SK-N-SH (cell line): ENCODE data around the gene AGFG1. TPM values are rescaled to one million over a fixed set of nuclear protein-coding genes. Genes with fewer than 3 reads are reported as not detected.
A peak's percentile ranks its signal among the peaks of the same experiment; 100 is the strongest.

Source experiments
- CTCF ChIA-PET: fragments of 300-600, 350-600 bp; formaldehyde crosslinking; extraction: SDS; loops from one replicate; lab custom pipeline; 2021; lab: Yijun Ruan, JAX
- POLR2A ChIA-PET: fragments of 350-600 bp; sonication (Branson Sonifier 250); formaldehyde crosslinking; extraction: SDS; loops from one replicate; lab custom pipeline; 2020; ENCODE audit warnings: antibody characterized with exemption, inconsistent platforms; lab: Yijun Ruan, JAX
- DNase-seq: peaks from one replicate; pipeline ENCODE4 v3.0.0; 2012
- H2AFZ ChIP-seq: fragments of 200-600 bp; sonication (generic); 2 replicates; pipeline ENCODE4 v1.8.1; 2016; ENCODE audit warnings: antibody characterized with exemption, mild to moderate bottlenecking, low read depth
- H3F3A ChIP-seq: fragments of 200-600 bp; sonication (generic); replicated peaks from 2 replicates; pipeline ENCODE3; 2016; ENCODE audit warnings: antibody characterized with exemption, mild to moderate bottlenecking; ENCODE audit not compliant: insufficient read depth
- H3K27ac ChIP-seq, 2 experiments: fragments of 200-500 bp in 1 of 2; fragments of 200-600 bp in 1 of 2; sonication (Bioruptor generic) in 1 of 2; sonication (generic), shearing (Covaris generic) in 1 of 2; 2 replicates each; pipeline versions ENCODE4 v1.5.1 to v1.6.1; 2014 to 2016; ENCODE audit warnings: low read depth in 2 of 2, inconsistent platforms in 1 of 2, low read length in 1 of 2, mild to moderate bottlenecking in 1 of 2, mixed read lengths in 1 of 2
- H3K27me3 ChIP-seq: fragments of 200-600 bp; sonication (generic), shearing (Covaris generic); 2 replicates; pipeline ENCODE4 v1.6.1; 2016; ENCODE audit warnings: mixed run types; ENCODE audit not compliant: insufficient read depth
- H3K36me3 ChIP-seq, 2 experiments: fragments of 200-500 bp in 1 of 2; fragments of 200-600 bp in 1 of 2; sonication (Bioruptor generic) in 1 of 2; sonication (generic) in 1 of 2; replicated peaks in 1 of 2; 2 replicates each; pipeline versions ENCODE3 to v1.5.1; 2014 to 2016; ENCODE audit warnings: low read length in 1 of 2, mild to moderate bottlenecking in 1 of 2; ENCODE audit not compliant: insufficient read depth in 2 of 2, control insufficient read depth in 1 of 2
- H3K4me1 ChIP-seq, 2 experiments: fragments of 200-500 bp in 1 of 2; fragments of 200-600 bp in 1 of 2; sonication (Bioruptor generic) in 1 of 2; sonication (generic), shearing (Covaris generic) in 1 of 2; 2 replicates each; pipeline versions ENCODE4 v1.5.1 to v1.6.1; 2014 to 2016; ENCODE audit warnings: low read depth in 1 of 2, low read length in 1 of 2, mixed run types in 1 of 2; ENCODE audit not compliant: insufficient read depth in 2 of 2, control insufficient read depth in 1 of 2
- H3K4me2 ChIP-seq: fragments of 200-600 bp; sonication (generic), shearing (Covaris generic); 2 replicates; pipeline ENCODE4 v1.6.1; 2017; ENCODE audit warnings: mixed run types
- H3K4me3 ChIP-seq, 2 experiments: fragments of 200-500 bp in 1 of 2; fragments of 200-600 bp in 1 of 2; sonication (Bioruptor generic) in 1 of 2; sonication (generic), shearing (Covaris generic) in 1 of 2; 2 replicates each; pipeline versions ENCODE4 v1.5.1 to v1.8.1; 2014 to 2016; ENCODE audit warnings: low read depth in 2 of 2, inconsistent platforms in 1 of 2, low read length in 1 of 2, mild to moderate bottlenecking in 1 of 2, mixed read lengths in 1 of 2, moderate library complexity in 1 of 2
- H3K79me2 ChIP-seq: fragments of 200-600 bp; sonication (generic); 2 replicates; pipeline ENCODE4 v1.8.1; 2017; ENCODE audit warnings: mild to moderate bottlenecking; ENCODE audit not compliant: insufficient read depth
- H3K9ac ChIP-seq: fragments of 200-600 bp; sonication (generic); 2 replicates; pipeline ENCODE4 v1.6.1; 2017; ENCODE audit warnings: mixed run types
- H3K9me2 ChIP-seq: fragments of 200-600 bp; sonication (generic); 2 replicates; pipeline ENCODE4 v1.6.1; 2017; ENCODE audit warnings: mixed run types
- H3K9me3 ChIP-seq: fragments of 200-600 bp; sonication (generic); 2 replicates; pipeline ENCODE4 v1.6.1; 2017; ENCODE audit warnings: mixed run types, mild to moderate bottlenecking, moderate library complexity
- H4K20me1 ChIP-seq: fragments of 200-600 bp; sonication (generic); 2 replicates; pipeline ENCODE4 v1.6.1; 2017; ENCODE audit warnings: mild to moderate bottlenecking, mixed run types; ENCODE audit not compliant: insufficient read depth
- ELF1 ChIP-seq: IDR thresholded peaks from 2 replicates; pipeline ENCODE4 v1.4.0; 2012
- EP300 ChIP-seq, 2 experiments: IDR thresholded peaks; 2 replicates each; pipeline versions ENCODE4 v1.4.0 to v1.6.1; 2012; ENCODE audit warnings: borderline replicate concordance in 1 of 2, low read depth in 1 of 2, low read length in 1 of 2
- FOXJ3 ChIP-seq: sonication (generic); formaldehyde crosslinking; IDR thresholded peaks from 2 replicates; pipeline ENCODE4 v1.5.1; 2020; ENCODE audit warnings: mild to moderate bottlenecking, missing genetic modification reagents
- JUND ChIP-seq: IDR thresholded peaks from 2 replicates; pipeline ENCODE4 v1.4.0; 2012
- MEF2A ChIP-seq: IDR thresholded peaks from 2 replicates; pipeline ENCODE4 v1.4.0; 2012; ENCODE audit warnings: low read depth, borderline replicate concordance
- NFIC ChIP-seq: IDR thresholded peaks from 2 replicates; pipeline ENCODE4 v1.4.0; 2012; ENCODE audit warnings: borderline replicate concordance
- POLR2AphosphoS5 ChIP-seq: IDR thresholded peaks from 2 replicates; pipeline ENCODE4 v1.6.1; 2012; ENCODE audit warnings: low read depth, low read length
- RAD21 ChIP-seq: IDR thresholded peaks from 2 replicates; pipeline ENCODE4 v1.6.1; 2012; ENCODE audit warnings: mild to moderate bottlenecking, low read length
- RCOR1 ChIP-seq: fragments of 150-350 bp; IDR thresholded peaks from 2 replicates; pipeline ENCODE4 v1.6.1; 2017; ENCODE audit warnings: antibody characterized with exemption, low read length
- RXRA ChIP-seq: IDR thresholded peaks from 2 replicates; pipeline ENCODE4 v1.4.0; 2012; ENCODE audit warnings: low read depth, mild to moderate bottlenecking, borderline replicate concordance
- TAF1 ChIP-seq: IDR thresholded peaks from 2 replicates; pipeline ENCODE4 v1.6.1; 2012; ENCODE audit warnings: low read depth, mild to moderate bottlenecking, low read length, moderate library complexity, borderline replicate concordance
- TCF12 ChIP-seq: IDR thresholded peaks from 2 replicates; pipeline ENCODE4 v1.4.0; 2012
- TEAD4 ChIP-seq: IDR thresholded peaks from 2 replicates; pipeline ENCODE4 v1.4.0; 2012; ENCODE audit warnings: mild to moderate bottlenecking, borderline replicate concordance; ENCODE audit not compliant: insufficient read depth
- WGBS: methylation state at CpG from one replicate; pipeline ENCODE4 v1.1.6; 2017; ENCODE audit warnings: low lambda C conversion rate; 5-methylcytosine and 5-hydroxymethylcytosine counted together
- polyA plus RNA-seq, 3 experiments: library from polyadenylated mRNA; depleted of rRNA; stranded (reverse); fragments of >200 nt; gene quantifications; 2 replicates each; pipeline ENCODE4 v1.2.3, GENCODE V29; 2012
- TF ChIP-seq, protein P1 (sequence below): IDR thresholded peaks from 2 replicates; pipeline ENCODE4 v1.4.0; 2012; ENCODE audit warnings: low read depth, borderline replicate concordance
- TF ChIP-seq, protein P2 (sequence below): fragments of 150-350 bp; IDR thresholded peaks from 2 replicates; pipeline ENCODE4 v1.6.1; 2016; ENCODE audit warnings: mild to moderate bottlenecking, low read depth, low read length
- TF ChIP-seq, protein P3 (sequence below): IDR thresholded peaks from 2 replicates; pipeline ENCODE4 v1.6.1; 2012; ENCODE audit warnings: mild to moderate bottlenecking, low read depth, low read length, moderate library complexity
- TF ChIP-seq, protein P4 (sequence below): fragments of 150-350 bp; IDR thresholded peaks from 2 replicates; pipeline ENCODE4 v1.6.1; 2017; ENCODE audit warnings: antibody characterized with exemption, low read length, low read depth, borderline replicate concordance

Gene AGFG1
- polyA plus RNA-seq, 1 of the 3 experiments (the other 2 are of a cell fraction): 42.3 TPM

DNA sequence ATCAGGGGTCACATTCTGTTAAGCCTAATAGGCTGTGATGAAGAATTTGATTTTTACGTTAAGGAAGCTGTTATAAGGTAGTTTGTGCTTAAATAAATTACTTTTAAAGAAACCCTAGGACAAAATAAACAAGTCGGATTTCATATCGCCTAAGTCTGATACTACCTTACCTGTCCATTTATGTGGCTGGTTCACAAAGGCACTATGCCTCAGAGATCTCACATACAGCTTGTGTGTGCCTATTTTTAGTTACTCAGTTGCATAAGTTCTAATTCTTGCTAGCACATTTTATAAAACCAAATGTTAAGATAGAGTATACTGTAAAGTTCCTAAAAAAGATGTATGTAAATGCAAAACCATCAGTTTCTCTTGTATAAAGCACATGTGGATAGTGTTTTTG is 40.0 kb downstream of the AGFG1 start:
- H3K4me3 ChIP-seq: no peak overlapping the region
- H2AFZ ChIP-seq: no peak overlapping the region
- peaks cover 99% of the 10 kb centered on the region for H3K79me2 ChIP-seq
- H3K9me3 ChIP-seq: no peaks in the 10 kb centered on the region
- H3K4me2 ChIP-seq: no peak overlapping the region
- H3K27ac ChIP-seq: no peak overlapping the region
- ChIA-PET POLR2A (no interaction called here), CTCF (interaction anchor here (1.6 kb wide), 1 partner anchor 12 kb away, joined by 3 read pairs; no protein-coding TSS in a partner anchor)
- H3K9ac ChIP-seq: no peak overlapping the region
- peaks cover 12% of the 10 kb centered on the region for H3F3A ChIP-seq
- H3K9me2 ChIP-seq: no peaks in the 10 kb centered on the region
- peaks cover 0 to 3% of the 10 kb centered on the region in 2 experiments for H3K36me3 ChIP-seq
- 83% methylated on average over 3 of the region's 3 CpGs for WGBS
- DNase-seq: no peak
- H3K27me3 ChIP-seq: no peaks in the 10 kb centered on the region
- TF ChIP-seq EP300 (IDR thresholded peaks at IDR 0.05; ENCODE audit: borderline replicate concordance in 1 of 2, low read depth in 1 of 2, low read length in 1 of 2) (no peak), JUND (no peak), RAD21 (no peak), RXRA (no peak), FOXJ3 (CRISPR knock-in tag) (no peak), POLR2AphosphoS5 (no peak), NFIC (no peak), MEF2A (no peak)
- TF ChIP-seq, protein P1, sequence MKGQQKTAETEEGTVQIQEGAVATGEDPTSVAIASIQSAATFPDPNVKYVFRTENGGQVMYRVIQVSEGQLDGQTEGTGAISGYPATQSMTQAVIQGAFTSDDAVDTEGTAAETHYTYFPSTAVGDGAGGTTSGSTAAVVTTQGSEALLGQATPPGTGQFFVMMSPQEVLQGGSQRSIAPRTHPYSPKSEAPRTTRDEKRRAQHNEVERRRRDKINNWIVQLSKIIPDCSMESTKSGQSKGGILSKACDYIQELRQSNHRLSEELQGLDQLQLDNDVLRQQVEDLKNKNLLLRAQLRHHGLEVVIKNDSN: no peak
- TF ChIP-seq, protein P2, sequence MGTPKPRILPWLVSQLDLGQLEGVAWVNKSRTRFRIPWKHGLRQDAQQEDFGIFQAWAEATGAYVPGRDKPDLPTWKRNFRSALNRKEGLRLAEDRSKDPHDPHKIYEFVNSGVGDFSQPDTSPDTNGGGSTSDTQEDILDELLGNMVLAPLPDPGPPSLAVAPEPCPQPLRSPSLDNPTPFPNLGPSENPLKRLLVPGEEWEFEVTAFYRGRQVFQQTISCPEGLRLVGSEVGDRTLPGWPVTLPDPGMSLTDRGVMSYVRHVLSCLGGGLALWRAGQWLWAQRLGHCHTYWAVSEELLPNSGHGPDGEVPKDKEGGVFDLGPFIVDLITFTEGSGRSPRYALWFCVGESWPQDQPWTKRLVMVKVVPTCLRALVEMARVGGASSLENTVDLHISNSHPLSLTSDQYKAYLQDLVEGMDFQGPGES: no peak
- H4K20me1 ChIP-seq: peaks cover 95% of the 10 kb centered on the region
- peaks cover 28 to 31% of the 10 kb centered on the region in 2 experiments; a peak in 3 of 4 replicates for H3K4me1 ChIP-seq

DNA sequence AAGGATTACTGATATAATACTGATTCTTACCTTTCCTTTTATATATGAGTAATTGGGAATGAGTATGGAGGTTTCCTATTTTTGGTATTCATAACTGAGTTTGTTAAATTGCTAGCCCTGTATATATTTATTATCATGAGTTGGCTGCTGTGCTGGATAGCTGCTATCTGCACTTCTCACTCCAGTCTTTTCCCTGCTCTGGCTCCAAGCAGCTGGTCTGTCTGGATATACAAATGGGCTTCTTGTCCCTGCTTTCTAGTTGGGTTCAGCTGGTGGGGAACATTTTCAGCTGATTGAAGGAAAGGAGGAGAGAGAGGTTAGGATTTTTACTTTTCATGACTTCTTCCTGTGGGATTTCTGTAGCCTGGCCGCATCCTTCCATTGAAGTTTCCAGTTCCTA is 41.2 kb downstream of the AGFG1 start:
- Histone ChIP-seq H3K79me2 (peaks cover 100% of the 10 kb centered on the region), H4K20me1 (peaks cover 97% of the 10 kb centered on the region)
- 80% methylated on average over 1 of the region's 1 CpG for WGBS

More for the DNA sequence above, 41.2 kb downstream of the AGFG1 start:
- Histone ChIP-seq H3K9me3 (no peaks in the 10 kb centered on the region), H3K4me3 (no peak overlapping the region), H2AFZ (no peak overlapping the region), H3K4me2 (no peak overlapping the region), H3K36me3 (peaks cover 0 to 3% of the 10 kb centered on the region in 2 experiments), H3K4me1 (peaks cover 28 to 31% of the 10 kb centered on the region in 2 experiments), H3K27me3 (no peaks in the 10 kb centered on the region), H3K9ac (no peak overlapping the region), H3K27ac (no peak overlapping the region), H3K9me2 (no peaks in the 10 kb centered on the region), H3F3A (peaks cover 15% of the 10 kb centered on the region)
- ChIA-PET POLR2A (no interaction called here), CTCF (interaction anchor here (0.7 to 1.1 kb wide), 2 partner anchors 15 to 51 kb away, joined by 3 read pairs; no protein-coding TSS in a partner anchor)
- no peak for TF ChIP-seq TCF12
- no peak for TF ChIP-seq TEAD4
- TF ChIP-seq ELF1: no peak
- TF ChIP-seq RCOR1: no peak
- no peak for TF ChIP-seq TAF1
- TF ChIP-seq, protein P3, sequence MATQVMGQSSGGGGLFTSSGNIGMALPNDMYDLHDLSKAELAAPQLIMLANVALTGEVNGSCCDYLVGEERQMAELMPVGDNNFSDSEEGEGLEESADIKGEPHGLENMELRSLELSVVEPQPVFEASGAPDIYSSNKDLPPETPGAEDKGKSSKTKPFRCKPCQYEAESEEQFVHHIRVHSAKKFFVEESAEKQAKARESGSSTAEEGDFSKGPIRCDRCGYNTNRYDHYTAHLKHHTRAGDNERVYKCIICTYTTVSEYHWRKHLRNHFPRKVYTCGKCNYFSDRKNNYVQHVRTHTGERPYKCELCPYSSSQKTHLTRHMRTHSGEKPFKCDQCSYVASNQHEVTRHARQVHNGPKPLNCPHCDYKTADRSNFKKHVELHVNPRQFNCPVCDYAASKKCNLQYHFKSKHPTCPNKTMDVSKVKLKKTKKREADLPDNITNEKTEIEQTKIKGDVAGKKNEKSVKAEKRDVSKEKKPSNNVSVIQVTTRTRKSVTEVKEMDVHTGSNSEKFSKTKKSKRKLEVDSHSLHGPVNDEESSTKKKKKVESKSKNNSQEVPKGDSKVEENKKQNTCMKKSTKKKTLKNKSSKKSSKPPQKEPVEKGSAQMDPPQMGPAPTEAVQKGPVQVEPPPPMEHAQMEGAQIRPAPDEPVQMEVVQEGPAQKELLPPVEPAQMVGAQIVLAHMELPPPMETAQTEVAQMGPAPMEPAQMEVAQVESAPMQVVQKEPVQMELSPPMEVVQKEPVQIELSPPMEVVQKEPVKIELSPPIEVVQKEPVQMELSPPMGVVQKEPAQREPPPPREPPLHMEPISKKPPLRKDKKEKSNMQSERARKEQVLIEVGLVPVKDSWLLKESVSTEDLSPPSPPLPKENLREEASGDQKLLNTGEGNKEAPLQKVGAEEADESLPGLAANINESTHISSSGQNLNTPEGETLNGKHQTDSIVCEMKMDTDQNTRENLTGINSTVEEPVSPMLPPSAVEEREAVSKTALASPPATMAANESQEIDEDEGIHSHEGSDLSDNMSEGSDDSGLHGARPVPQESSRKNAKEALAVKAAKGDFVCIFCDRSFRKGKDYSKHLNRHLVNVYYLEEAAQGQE: peak; percentile 59; the same call in 1 of the 2 replicates
- no peak for TF ChIP-seq JUND
- TF ChIP-seq, protein P4, sequence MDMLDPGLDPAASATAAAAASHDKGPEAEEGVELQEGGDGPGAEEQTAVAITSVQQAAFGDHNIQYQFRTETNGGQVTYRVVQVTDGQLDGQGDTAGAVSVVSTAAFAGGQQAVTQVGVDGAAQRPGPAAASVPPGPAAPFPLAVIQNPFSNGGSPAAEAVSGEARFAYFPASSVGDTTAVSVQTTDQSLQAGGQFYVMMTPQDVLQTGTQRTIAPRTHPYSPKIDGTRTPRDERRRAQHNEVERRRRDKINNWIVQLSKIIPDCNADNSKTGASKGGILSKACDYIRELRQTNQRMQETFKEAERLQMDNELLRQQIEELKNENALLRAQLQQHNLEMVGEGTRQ: no peak
- DNase-seq: peak; percentile 13
